T47D (cell line): Measurements from ENCODE around the gene MST1R.
A peak's percentile ranks its signal among the peaks of the same experiment; 100 is the strongest.

ENCODE experiments used
- DNase-seq, 2 experiments: peaks; one replicate each; pipeline versions ENCODE4 v3.0.0 to v3.0.0-alpha.2; 2011 to 2012; ENCODE audit warnings: low read depth in 1 of 2, low spot score in 1 of 2
- JUND ChIP-seq: IDR thresholded peaks from 2 replicates; pipeline ENCODE4 v1.6.1; 2012; ENCODE audit warnings: low read depth
- in situ Hi-C: cut with HindIII; loops from 2 replicates; pipeline ENCODE4 v1.10.0; 2016; ENCODE audit warnings: low sequenced_read_pairs, low pct_unique_long_range_greater_than_20kb

MST1R gene

GRCh38 chr3:49839193-49839809 is 64.4 kb downstream of the MST1R start:
- DNase-seq, result peak; percentile 16 to 71
- no peak for TF ChIP-seq JUND
- in situ Hi-C loops, result no loop called here
